Islet of Langerhans (tissue), 1 donor: ENCODE data around the gene ADARB2.

Experiments
- FAIRE-seq: peaks from one replicate; lab custom pipeline; 2011; peaks lifted over from hg19 to GRCh38; lab: Jason Lieb, UNC

The ADARB2 gene

DNA sequence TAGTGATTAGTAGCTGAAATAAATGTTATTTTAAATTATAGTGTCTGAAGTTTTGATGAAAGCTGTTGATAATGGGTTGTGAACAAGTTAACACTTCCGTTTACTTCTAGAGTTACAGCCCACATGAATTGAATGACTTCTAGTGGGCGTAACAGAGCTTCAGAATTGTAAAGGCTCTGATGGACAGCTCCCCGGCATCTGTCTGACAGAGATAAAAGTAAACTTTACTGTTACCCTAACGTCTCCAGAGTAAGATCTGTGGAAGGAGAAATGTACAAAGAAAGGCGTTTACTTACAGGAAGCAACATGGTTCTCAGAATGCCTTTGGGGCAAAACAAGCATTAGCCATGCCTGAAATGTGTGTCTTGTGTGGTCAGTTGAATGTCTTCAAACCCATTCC lies 124.4 kb downstream of the ADARB2 start:
- no peak for FAIRE-seq

DNA sequence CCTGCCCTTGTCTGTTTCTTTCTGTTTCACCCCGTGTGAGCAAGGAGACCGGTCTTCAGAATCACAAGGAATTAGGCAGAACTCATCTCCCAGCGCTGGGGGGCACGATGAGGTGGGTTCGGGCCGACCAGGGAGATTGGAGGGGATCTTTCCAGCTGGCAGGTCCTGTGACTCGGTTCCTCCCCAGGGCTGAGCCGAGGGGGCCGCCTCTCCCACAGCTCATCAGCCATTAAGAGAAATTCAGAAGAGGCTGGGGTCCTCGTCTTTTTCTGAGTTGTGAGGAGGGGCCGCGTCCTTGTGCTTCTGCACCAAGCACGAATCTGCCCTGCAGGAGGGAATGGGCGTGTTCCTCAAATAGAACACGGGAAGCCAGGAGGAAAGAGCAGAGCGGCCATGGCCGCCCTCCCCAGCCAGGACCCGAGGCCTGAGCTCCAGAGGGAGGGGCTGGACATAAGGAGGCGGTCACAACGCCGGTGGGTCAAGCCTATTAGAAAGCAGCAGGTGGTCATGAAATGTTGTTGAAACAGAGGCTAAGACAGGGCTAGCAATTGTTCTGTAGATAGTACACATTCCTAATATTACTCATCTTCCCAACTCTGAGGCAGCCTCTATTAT lies 125.3 kb downstream of the ADARB2 start:
- FAIRE-seq, result no peak

DNA sequence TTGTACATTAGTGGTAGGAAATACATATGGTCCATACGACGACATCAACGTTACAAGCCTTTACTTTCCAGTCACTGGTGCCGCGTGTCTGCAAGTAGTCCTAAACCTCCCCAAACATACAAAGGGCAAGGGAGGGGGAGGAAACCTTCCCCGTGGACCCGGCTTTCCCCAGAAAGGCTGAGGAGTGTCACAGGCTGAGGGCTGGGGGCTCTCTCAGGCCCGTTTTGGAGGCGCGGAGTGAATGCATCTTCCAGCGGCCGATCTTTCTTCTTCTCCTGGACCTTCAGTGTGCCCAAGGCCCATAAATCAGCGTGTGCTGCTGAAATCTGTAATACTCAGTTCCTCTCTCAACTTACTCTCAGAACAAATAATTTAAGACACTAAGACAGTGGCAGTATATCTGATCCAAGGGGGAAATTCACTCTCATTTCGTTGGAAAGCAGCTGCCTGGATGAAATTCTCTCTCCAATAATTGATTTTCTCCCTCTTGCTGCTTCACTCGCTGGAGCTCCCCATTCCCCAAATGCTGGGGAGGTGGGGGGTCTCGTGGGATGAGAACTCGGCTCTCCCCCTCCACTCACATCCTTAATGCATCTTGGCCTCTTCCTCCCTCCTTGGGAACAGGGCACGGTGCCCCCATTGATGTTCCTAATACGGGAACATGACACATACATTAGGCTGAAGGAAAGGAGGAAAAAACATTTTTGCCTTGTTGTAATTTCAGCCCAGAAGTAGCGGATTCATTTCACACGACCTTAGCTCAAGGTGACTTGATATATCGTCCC lies 126.1 kb downstream of the ADARB2 start:
- no peak for FAIRE-seq

DNA sequence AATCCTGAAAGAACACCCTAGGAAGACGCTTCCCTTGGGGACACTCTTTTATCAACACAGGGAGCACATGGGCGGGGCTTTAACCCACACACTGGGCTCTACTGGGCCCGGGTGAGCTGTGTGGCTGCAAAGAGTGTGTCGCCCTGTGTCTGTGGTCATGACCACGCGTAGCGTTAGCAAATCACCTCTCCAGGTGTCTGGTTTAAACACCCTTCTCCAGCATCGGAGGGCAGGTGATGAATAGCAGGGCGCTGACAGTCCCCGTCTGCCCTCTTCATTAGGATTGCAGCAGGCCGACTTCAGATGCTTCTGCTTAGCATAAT lies 127.7 kb downstream of the ADARB2 start:
- no peak for FAIRE-seq

DNA sequence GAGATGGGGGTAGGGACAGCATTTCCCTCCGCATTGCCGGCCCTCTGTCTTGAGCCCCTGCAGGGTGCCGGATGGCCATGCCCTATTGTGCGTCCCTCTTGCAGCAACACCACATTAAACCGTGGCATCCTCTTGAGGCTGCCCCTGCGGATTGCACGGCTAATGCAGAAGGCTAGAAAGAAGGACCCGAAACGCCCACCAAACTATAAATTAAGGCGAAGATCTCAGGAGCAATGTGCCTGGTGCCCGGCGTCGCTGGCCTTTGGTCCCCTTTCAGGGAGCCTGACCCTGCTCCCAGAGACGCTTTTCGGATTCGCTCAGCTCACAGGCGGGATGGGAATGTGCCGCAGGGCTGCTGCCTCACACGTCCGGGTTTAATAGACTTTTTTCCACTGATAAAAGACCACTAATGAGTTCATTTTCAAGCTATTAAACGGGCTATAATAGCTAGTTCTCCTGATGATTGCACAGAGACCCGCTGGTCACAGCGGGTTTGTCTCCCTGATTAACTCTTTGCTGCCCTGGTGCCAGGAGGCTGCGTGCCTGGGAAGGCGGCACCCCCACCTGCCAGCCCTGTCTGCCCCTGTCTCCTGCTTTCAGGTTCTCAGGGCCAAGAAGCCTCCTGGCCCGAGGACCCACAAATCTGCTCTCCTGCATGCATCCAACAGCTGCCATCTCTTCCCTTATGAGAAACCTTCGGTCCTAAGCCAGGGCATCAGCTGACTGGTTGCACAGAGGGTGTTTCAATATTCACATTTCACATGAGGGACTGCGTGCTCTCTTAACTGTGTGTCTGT lies 128.3 kb downstream of the ADARB2 start:
- FAIRE-seq, result no peak

DNA sequence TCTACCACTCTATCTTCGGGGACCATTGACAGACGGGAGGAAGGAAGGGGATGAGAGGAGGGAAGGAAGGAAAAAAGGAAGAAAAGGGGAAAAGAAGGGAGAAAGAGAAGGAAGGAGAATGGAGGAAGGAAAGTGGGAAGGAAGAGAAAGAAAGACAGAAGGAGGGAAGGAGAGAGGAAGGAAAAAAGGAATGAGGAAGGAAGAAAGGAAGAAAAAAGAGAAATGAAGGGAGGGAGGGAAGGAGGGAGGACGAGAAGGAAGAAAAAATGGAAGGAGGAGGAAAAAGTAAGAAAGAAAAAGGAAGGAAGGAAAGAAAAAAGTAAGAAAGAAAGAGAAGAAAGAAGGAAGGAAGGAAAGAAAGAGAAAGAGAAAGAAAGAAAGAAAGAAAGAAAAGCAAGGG lies 128.9 kb downstream of the ADARB2 start:
- FAIRE-seq, result no peak

DNA sequence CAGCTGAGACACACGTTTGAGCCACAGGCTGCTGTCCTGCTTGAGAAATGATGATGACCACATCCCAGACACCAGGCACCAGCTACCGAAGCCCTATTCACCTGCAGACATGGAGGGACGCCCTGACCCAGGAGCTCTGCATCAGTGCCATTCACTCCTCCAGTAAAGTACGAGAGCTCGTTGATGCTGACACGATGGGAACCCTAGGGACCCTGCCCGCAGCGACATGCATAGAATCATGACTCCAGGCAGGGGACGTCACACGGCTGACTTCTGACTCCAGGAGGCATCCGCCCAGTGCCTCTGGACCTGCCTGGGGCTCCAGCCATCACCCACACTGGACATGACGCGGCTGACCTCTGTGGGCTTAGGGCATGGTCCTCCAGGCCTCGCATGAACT lies 129.9 kb downstream of the ADARB2 start:
- FAIRE-seq, result no peak

DNA sequence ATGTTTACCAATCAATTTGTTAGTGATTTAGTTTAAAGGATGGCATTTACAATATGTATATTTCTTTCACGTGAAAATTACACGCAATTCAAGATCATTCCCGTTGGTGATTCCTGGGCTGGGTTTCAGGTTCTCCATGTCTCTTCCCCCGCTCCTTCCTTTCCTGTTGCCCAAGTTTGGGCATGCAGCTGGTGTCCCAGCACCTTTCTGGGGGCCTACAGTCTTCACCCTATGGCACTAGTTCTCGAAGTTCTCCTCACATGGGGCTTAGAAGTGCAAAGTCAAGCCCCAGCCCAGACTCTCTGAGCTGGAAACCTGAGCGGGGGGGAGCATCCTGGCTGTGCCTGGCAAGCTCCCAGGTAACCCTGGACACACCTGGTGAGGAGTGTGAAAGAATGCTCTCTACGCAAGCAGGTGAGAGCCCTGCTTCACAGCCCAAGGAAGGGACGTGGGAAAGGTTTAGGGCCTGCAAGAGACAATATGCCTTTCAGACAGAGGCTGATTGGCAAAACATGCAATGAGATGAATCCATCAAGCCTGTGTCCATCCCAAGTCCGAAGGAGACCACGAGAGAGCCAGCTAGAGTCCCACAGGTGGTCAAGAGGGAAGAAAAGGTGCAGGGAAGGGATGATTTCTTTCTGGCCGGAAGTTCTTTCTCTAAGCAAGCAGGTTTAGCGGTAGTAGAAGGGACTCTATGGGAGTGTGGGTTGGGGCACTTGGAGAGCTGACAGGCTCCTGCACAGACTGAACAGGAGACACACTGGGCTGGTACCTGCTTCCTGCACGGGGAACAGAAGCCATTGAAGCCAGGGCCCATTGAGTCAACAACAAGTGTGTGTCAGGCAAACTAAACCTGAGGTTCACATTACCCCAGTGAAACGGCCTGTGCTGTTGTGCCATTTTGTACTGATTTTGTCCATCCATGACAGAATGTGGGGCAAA lies 131.1 kb downstream of the ADARB2 start:
- FAIRE-seq, result no peak

DNA sequence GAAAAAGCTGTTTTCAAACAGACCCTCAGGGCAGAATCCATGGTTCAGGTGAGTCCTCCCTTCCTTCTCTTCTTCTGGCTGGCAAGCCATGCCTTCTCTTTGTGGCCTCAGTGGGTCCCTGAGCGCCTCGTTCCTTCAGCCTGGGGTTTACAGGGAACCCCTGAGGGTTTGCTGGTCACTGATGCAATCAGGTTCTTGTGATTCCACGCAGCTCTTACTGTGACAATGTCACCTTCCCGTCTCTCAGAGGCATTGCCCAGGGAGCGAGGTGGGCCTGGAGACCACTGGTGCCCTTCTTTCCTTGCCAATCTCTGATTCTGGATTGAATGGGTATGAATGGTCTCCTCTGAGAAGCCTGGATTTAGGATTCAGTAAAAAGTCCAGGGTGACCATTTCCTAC lies 132.2 kb downstream of the ADARB2 start:
- FAIRE-seq, result no peak

DNA sequence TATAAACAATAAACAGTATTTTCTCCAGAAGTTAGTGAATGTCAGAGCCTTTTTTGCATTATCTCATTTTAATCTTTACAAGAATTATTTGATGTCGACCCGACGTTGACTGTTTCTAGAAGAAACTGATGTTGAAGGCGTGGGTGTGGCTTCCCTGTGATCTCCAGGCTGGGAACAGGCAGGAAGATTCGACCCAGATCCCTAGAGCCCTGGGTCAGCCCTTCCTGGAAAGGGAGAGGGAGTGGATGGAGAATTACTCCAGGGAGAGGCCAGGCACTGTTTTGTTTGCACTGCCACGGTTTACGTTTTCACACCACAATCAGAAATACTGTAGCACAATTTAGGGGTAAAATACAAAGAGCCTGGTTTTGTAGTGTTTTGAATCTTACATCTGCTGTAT lies 133.1 kb downstream of the ADARB2 start:
- FAIRE-seq, result no peak

DNA sequence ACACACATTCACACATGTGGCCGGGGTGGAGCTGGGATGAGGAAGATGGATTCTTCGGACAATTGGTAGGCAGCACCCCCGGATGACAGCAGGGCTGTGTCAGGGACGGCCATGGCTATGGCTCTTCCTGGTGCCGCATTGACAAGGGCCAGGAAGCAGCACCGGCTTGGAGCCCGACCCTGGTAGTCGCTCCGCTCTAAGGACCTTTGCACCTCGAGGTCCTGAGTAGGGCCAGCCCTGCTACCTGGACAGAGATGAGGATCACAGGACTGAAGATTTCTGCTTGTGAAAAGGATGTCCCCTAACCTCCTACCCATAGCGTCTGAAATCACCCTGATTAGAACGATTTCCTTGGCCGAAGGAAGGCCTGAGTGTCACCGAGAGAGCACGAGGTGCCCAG lies 134.1 kb downstream of the ADARB2 start:
- FAIRE-seq, result no peak

DNA sequence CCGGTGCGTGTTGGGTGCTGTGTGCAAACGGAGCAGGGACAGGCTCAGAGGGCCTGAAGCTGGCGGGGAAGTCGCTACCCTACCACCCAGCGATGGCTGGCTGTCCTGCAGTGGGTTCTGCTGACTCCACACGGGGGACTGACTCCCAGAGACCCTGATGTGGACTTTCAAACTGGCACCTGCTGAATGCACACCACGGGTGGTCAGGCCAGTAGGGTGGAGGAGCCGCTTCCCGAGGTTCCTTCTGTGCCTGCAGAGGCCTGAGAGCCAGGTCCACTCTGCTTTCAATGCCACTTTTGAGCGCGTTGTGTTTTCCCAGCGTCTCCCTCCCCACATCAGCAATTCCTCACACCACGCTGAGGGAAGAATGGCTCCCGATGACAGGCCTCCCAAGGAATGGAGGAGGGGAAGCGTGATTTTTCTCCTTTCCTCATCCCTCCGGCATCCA lies 135.3 kb downstream of the ADARB2 start:
- no peak for FAIRE-seq

DNA sequence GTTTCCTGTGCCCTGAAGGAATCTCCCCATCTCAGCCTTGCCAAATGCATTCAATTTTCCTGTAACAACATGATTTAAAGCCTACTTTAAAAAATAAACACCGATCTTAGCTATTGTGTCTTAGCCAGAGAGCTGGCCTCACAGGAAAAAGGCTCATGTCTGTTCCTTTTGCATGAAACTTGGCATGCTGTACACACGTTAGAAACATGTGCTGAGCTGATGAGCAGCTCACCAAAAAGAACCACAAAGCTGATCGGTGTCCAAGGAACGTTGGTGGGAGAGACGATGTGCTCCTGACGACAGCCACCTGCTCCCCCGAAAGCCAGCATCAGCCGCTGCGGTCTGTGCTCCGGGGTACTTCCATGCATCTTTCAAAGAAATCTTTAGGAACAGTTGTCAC lies 135.9 kb downstream of the ADARB2 start:
- FAIRE-seq, result no peak

DNA sequence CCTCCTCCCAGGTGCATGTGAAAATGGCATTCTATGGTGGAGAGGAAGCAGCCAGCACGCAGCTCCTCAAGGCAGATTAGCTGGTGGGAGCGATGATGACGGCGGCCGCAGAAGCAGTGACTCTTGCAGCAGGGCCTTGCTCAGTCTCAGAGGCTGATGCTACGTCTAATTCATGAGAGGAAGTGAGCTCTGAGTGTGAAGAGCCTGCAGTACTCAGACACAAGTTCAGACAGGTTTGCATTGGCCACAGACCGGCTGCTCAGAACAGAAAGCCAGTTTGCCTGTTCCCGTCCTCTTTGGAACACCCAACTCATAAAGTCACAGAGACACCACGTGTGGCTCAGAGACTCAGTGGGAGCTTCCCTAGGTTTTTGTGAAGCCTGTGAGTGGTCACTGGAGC lies 136.5 kb downstream of the ADARB2 start:
- FAIRE-seq, result no peak

DNA sequence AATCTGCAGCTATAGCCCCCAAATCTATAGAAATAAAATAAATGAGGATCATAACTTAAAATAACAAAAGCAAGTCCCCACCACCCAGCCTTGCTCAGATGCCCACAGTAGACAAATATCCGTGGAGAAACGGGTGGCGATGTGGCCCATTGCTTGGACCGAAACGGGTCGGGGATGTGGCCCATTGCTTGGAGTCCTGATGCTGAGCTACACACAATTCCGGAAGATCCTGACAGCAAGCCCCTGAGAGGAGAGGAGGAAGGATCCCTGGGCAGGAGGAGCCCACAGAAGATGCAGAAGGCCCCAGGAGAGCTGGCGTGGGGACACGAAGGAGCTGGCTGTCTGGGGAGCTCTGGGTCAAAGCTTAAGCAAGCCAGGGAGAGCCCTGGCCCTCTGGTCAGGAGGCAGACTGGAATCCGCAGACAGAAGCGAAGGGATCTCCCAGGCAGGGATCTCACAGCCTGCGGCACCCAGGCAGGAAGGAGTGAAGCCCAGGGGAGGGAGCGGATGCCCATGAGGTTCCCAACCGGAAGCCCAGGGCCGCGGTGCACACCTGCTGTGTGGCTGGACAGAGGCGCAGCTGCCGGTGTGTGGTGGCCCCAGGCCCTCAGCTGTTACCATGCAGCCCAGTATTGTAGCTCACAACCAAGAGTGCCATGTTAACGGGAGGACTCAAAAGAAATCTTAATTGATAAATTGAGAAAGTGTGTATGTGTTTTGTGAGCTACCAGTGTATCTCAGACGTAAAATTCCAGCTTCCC lies 138.8 kb downstream of the ADARB2 start:
- FAIRE-seq, result no peak

DNA sequence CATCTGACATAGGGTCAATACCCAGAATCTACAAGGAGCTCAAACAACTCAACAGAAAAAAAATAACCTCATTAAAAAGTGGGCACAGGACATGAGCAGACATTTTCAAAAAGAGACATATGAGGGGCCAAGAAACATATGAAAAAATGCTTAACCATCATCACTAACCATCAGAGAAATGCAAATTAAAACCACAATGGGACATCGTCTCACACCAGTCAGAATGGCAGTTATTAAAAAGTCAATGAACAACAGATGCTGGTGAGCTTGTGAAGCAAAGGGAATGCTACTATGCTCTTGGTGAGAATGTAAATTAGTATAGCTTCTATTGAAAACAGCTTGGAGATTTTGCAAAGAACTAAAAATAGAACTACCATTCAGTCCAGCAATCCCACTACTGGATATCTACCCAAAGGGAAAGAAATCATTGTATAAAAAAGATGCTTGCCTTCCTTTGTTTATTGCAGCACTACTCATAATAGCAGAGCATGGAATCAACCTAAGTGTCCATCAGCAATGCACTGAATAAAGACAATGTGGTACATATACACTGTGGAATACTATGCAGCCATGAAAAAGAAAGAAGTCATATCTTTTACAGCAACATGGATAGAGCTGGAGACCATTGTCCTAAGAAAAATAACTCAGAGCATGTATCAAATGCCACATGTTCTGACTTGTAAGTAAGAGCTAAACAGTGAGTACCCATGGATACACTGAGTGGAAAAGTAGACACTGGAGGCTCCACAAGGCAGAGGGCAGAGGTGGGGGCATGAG lies 139.8 kb downstream of the ADARB2 start:
- FAIRE-seq, result no peak

DNA sequence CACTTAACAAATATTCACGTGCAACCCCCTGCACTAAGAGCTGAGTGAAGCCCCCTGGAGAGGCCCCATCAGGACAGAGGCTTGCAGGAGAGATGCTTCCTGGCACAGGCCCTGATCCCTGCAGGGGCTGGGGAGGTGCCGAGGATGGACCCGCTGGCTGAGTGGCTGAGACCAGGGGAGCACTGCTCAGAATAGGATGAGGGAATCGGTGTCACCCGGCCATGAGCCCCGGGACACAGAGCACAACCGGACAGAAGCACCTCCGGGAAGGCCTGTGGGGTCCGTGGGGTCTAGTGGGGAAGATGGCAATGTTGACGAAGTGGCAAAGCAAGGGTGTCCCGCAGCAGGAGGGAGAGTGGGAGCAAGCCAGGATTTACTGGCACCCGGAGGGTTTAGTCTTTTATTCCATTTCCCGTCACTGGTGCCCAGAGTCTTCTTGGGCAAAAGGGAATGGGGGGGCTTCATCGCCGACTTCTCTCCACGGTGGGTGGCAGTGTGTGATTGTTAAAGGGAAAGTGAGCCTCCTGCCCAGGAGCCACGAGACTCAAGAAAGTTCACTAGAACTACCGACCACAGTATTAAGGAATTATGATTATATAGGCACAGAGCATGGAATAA lies 140.7 kb downstream of the ADARB2 start:
- no peak for FAIRE-seq

DNA sequence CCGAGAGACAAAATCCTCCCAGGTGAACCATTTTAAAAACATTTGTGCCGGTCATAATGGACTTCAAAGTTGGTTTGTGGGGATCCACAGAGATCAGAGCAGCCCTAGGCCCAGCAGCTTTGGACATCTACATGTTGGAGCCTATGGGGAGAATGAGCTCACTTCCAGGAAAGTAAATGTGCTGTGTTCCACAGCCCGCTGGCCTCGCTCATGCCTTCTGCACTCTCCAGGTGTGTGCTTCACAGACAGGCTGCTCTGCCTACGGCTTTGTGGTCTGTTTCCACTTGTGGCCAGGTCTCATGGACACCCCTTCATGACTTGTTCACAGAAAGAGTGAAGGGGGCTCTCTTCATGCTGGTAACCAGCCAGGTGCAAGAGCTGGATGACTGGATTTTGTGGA lies 141.6 kb downstream of the ADARB2 start:
- FAIRE-seq, result no peak

DNA sequence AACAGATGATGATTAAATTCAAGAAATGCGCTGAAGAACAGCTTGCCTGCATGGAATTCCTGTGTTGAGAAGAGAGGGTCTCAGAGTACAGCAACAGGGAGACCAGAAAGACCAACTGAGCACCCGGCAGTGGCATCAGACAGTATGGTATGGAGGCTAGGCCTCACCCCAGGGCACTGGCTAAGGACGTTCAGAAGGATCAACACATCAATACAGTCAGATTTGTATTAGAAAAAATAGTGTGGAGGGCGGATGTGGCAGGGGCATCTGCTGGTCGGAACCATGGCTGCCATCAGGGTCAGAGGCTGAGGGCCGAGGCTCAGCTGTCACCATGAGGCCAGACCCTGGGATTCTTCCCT lies 142.1 kb downstream of the ADARB2 start:
- no peak for FAIRE-seq
